Endothelial cell (in vitro differentiated cells): ENCODE results near the gene POU2F1. TPM values are rescaled to one million over a fixed set of nuclear protein-coding genes. Genes with fewer than 3 reads are reported as not detected.

Experiments used
- DNase-seq: peaks from one replicate; pipeline ENCODE4 v3.0.0; 2021; ENCODE audit warnings: low spot score
- H3K27ac Mint-ChIP-seq: one replicate; pipeline ENCODE4 v1.8.0; 2021; ENCODE audit warnings: mixed read lengths, inconsistent platforms; ENCODE audit not compliant: unreplicated experiment
- H3K27me3 Mint-ChIP-seq: one replicate; pipeline ENCODE4 v1.8.0; 2021; ENCODE audit warnings: mild to moderate bottlenecking, moderate library complexity, mixed read lengths, inconsistent platforms; ENCODE audit not compliant: unreplicated experiment
- H3K36me3 Mint-ChIP-seq: one replicate; pipeline ENCODE4 v1.8.0; 2021; ENCODE audit warnings: mild to moderate bottlenecking, low read depth, mixed read lengths, inconsistent platforms; ENCODE audit not compliant: unreplicated experiment
- H3K4me1 Mint-ChIP-seq: one replicate; pipeline ENCODE4 v1.8.0; 2021; ENCODE audit warnings: mild to moderate bottlenecking, mixed read lengths, inconsistent platforms; ENCODE audit not compliant: unreplicated experiment
- H3K4me3 Mint-ChIP-seq: one replicate; pipeline ENCODE4 v1.8.0; 2021; ENCODE audit warnings: mild to moderate bottlenecking, mixed read lengths, inconsistent platforms; ENCODE audit not compliant: unreplicated experiment
- H3K9me3 Mint-ChIP-seq: one replicate; pipeline ENCODE4 v1.8.0; 2021; ENCODE audit warnings: mixed read lengths, inconsistent platforms; ENCODE audit not compliant: unreplicated experiment
- total RNA-seq: library from RNA; stranded (reverse); fragmentation: NEBNext Ultra II Directional; extraction: Animal tissue kit (Norgen Biotek cat#: 25700); gene quantifications from one replicate; pipeline ENCODE4 v1.2.1, GENCODE V29; 2021; ENCODE audit not compliant: unreplicated experiment
- TF ChIP-seq, protein P1 (sequence below): fragments of 200-600 bp; sonication (generic); IDR thresholded peaks from one replicate; pipeline ENCODE4 v1.5.0; 2021; ENCODE audit warnings: antibody characterized with exemption; ENCODE audit not compliant: unreplicated experiment

POU2F1 gene
- total RNA-seq, 1 donor from 2014 or later, result 24.5 TPM

DNA sequence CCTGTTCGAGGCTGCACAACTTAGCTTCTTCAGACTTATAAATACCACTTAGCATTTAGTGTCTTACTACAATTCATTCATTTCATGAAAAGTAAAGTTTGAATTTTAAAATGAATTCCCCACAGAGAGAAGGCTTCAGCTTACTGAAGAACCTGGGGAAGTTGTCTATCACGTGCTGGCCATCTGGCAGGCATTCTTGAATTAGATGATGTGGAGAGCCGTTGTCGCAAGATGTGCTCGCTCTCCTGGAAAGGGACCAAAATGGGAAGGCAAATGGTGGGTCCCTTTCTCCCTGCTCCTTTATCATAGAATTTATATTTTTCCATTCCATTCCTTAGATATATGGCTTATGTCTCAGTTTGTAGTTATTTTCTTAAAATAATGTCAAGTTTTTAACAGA is 207.2 kb downstream of the POU2F1 start:
- H3K27ac Mint-ChIP-seq, result no peak overlapping the region
- H3K4me1 Mint-ChIP-seq, result peaks cover 10% of the 10 kb centered on the region
- H3K9me3 Mint-ChIP-seq, result no peaks in the 10 kb centered on the region

DNA sequence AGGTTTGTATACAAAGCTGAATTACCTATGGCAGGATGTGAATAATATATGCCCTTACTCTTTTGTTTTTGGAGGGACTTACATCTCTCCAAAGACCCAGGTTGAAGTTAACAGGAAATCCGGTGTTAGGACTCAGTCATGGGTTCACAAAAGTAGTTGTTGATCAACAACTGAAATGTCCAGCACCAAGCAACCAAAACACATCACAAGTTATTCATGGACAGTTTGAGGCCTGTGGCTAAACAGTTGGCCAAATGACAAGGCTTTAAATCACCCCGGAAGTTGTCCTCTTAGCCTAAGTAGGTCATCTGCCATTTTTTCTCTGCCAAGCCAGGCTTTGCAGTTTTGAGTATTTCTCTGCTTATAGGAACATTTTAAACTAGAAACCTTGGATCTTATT is 207.7 kb downstream of the POU2F1 start:
- peaks cover 10% of the 10 kb centered on the region for H3K4me1 Mint-ChIP-seq
- peaks cover 2% of the 10 kb centered on the region for H3K27me3 Mint-ChIP-seq
- no peak for DNase-seq
- no peaks in the 10 kb centered on the region for H3K9me3 Mint-ChIP-seq
- H3K27ac Mint-ChIP-seq, result no peak overlapping the region
- H3K36me3 Mint-ChIP-seq, result peaks cover 1% of the 10 kb centered on the region
- TF ChIP-seq, protein P1, sequence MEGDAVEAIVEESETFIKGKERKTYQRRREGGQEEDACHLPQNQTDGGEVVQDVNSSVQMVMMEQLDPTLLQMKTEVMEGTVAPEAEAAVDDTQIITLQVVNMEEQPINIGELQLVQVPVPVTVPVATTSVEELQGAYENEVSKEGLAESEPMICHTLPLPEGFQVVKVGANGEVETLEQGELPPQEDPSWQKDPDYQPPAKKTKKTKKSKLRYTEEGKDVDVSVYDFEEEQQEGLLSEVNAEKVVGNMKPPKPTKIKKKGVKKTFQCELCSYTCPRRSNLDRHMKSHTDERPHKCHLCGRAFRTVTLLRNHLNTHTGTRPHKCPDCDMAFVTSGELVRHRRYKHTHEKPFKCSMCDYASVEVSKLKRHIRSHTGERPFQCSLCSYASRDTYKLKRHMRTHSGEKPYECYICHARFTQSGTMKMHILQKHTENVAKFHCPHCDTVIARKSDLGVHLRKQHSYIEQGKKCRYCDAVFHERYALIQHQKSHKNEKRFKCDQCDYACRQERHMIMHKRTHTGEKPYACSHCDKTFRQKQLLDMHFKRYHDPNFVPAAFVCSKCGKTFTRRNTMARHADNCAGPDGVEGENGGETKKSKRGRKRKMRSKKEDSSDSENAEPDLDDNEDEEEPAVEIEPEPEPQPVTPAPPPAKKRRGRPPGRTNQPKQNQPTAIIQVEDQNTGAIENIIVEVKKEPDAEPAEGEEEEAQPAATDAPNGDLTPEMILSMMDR, result no peak
- no peak overlapping the region for H3K4me3 Mint-ChIP-seq

More for the DNA sequence above, 207.2 kb downstream of the POU2F1 start:
- Mint-ChIP-seq H3K4me3 (no peak overlapping the region), H3K36me3 (no peaks in the 10 kb centered on the region), H3K27me3 (peaks cover 2% of the 10 kb centered on the region)
- TF ChIP-seq, protein P1, result no peak
- no peak for DNase-seq

DNA sequence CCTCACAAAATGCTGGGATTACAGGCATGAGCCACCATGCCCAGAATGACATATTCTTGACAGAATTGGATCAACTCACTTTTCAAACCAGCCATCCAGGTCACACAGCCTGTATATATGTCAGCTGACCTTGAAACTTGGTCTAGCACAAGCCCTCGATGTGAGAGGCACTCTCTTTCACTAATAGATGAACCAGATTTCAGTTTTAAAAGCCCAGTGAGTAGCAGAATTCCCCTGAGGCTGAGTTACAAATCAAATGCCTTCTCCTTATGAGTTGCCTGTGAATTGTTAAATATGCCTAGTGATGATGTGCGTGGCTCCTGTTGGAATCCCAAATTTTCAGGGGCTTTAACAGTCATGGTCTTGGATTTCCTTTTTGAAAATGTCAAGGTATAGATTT is 208.9 kb downstream of the POU2F1 start:
- no peaks in the 10 kb centered on the region for H3K9me3 Mint-ChIP-seq

DNA sequence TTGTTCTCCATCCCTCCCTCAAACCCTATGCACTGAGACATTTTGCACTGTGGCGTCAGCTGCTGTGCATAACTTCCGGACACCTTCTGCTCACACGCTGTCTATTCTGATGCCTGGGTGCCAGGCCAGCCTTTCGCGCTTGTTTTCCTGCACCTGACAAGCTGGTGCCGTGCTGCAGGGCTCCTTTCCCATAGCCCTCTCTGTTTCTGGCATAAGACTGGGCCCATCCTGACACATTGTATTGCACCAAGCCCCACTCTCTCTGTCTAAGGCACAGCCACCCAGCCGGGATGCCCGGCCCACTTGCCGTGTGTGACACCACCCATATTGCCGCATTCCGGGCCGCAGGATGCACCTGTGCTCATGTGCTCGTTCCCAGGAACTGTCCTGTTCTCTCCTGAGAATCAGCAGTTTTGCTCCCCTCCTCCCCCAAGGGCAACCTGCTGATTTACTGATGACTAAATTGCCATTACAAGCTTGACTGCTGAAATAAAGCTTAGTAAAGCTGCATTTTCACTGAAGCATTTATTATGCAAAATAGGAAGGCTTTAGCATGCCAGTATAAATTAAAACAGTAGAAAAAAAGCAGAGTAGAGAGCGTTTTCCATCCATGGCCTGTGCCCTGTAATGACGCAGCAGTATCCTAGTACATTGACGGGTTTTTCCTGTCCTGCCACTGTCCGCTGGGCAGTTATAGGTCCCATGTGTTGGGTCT is 209.6 kb downstream of the POU2F1 start:
- H3K4me1 Mint-ChIP-seq, result peaks cover 10% of the 10 kb centered on the region
- TF ChIP-seq, protein P1, result no peak
- H3K27ac Mint-ChIP-seq, result no peak overlapping the region
- no peak overlapping the region for H3K4me3 Mint-ChIP-seq
- H3K36me3 Mint-ChIP-seq, result peaks cover 4% of the 10 kb centered on the region
- peaks cover 4% of the 10 kb centered on the region for H3K27me3 Mint-ChIP-seq
- no peak for DNase-seq
- H3K9me3 Mint-ChIP-seq, result no peaks in the 10 kb centered on the region

More for the DNA sequence above, 208.9 kb downstream of the POU2F1 start:
- Mint-ChIP-seq H3K36me3 (peaks cover 4% of the 10 kb centered on the region), H3K4me1 (peaks cover 10% of the 10 kb centered on the region), H3K27ac (no peak overlapping the region), H3K4me3 (no peak overlapping the region), H3K27me3 (peaks cover 2% of the 10 kb centered on the region)
- no peak for DNase-seq
- TF ChIP-seq, protein P1, result no peak

DNA sequence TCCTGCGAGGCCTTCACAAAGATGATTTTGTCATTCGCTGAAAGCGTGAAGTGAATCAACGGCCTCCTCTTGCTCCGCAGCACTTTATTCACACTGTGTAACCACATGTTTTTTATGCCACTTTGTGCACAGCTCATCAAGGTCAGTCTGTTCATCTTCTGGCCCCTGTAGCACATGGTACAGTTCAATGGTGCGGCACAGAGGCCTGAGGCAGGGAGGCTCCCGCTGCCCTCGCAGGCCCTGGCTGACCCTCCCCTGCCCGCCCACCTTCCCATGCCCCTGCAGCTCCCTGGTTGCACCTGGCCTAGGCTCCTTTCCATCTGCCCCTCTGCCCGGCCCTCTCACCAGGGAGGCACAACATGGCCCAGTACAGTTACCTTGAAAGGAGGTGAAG is 210.2 kb downstream of the POU2F1 start:
- Mint-ChIP-seq H3K4me1 (peaks cover 8% of the 10 kb centered on the region), H3K36me3 (peaks cover 4% of the 10 kb centered on the region), H3K9me3 (no peaks in the 10 kb centered on the region), H3K27me3 (peaks cover 4% of the 10 kb centered on the region), H3K4me3 (no peak overlapping the region), H3K27ac (no peak overlapping the region)
- no peak for DNase-seq
- TF ChIP-seq, protein P1, result no peak
